GM19455 (cell line): ENCODE data around the gene BMPER.

Experiments
- ATAC-seq: cut with Tn5 transposase; IDR thresholded peaks from one replicate; pipeline ENCODE4 v1.9.1; 2021; ENCODE audit not compliant: unreplicated experiment

The BMPER gene

DNA sequence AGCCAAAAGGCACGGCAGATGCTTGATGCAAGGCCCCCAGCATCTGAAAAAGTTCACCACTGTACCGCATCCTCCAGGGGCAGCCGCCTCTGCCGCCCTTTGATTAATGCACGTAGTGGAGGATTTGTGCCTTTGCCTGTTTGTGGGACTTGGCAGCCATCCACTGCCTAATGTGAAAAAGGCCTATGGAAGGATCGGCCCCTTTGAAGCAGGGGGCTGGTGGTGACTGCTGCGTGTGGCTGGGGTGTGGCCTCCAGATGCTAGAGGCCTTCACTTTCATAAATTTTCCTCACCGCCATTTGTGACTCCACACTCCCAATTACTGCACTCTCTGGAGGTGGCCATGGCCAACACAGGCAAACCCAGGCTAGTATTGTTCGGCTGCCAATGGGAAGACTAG, 226.0 kb downstream of the BMPER start:
- no peak for ATAC-seq

GRCh38 chr7:34133356-34133982, 228.1 kb downstream of the BMPER start:
- ATAC-seq: no peak

- ATAC-seq: no peak
Observed at GRCh38 chr7:34133983-34134782, 228.8 kb downstream of the BMPER start.

- no peak for ATAC-seq
Observed at GRCh38 chr7:34135924-34136323, 230.6 kb downstream of the BMPER start.

DNA sequence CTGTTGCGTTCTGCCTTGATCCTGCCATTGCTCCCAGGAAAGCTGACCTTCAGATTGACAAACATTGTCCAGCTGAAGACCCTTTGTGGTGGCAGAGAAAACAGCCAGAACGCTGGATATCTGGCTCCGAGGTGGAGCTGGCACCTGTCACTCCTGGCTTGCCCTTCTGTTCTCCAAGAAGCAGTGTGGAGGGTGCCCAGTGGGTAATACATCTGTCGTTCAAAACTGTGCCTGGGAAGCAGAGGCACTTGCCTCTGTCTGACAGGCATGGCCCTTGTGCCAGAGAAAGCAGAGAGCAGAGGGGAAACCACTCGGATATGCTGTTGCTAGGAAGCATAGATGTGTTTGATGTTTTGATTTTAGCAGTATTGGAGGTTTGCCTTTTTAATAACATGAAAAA, 231.4 kb downstream of the BMPER start:
- ATAC-seq: no peak

DNA sequence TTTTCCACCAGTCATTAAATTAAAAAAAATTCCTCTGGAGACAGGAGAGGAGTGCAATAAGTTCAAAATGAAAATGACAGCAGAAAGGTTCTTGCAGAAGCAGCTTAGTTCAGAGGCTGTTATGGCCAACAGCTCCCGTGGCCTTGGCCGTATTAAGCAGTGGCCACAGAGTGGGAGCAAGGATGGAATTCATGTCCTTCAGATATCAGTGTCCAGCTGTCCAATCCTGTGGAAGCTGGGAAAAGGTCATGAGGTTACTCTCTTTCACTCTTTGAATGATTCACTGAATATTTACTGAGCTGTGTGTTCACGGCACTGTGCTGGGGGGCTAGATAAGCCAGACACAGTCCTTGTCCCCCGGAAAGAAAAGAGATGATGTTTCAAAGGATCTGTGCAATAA, 231.8 kb downstream of the BMPER start:
- no peak for ATAC-seq

GRCh38 chr7:34138483-34138882, 233.1 kb downstream of the BMPER start:
- no peak for ATAC-seq

GRCh38 chr7:34139086-34139485, 233.7 kb downstream of the BMPER start:
- no peak for ATAC-seq

GRCh38 chr7:34140066-34140465, 234.7 kb downstream of the BMPER start:
- ATAC-seq: no peak

GRCh38 chr7:34143402-34143801, 238.1 kb downstream of the BMPER start:
- ATAC-seq: no peak

GRCh38 chr7:34145603-34146002, 240.3 kb downstream of the BMPER start:
- ATAC-seq: no peak

DNA sequence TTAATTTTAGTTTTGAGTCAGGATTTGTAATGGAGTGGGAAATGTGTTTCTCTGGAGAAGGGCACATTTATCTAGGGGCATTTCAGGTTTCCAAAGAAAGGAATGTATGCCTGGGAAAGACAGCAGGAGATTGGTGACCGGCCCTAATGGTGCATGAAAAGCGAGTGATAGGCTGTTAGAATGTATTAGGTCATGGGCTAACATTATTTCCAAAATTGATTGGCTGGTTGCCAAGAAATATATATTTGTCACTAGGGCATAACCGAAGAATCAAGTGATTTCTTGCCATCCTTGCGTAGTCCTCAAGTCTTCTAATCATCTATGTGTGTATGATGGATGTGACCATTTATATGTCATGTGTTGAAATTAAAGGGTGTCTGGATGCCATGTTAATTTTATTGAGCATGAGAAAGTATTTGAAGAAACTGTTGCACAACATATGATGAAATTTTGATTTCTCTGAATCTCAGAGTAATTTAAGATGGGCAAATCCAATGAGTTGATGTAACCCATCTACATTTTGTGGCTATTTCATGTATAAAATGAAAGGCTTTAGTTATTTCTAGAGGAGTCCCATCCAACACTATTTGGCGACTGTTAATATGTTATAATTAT, 248.4 kb downstream of the BMPER start:
- ATAC-seq: no peak

GRCh38 chr7:34155220-34155908, 250.0 kb downstream of the BMPER start:
- no peak for ATAC-seq

- ATAC-seq: no peak
Observed at GRCh38 chr7:34156336-34156735, 251.0 kb downstream of the BMPER start.

DNA sequence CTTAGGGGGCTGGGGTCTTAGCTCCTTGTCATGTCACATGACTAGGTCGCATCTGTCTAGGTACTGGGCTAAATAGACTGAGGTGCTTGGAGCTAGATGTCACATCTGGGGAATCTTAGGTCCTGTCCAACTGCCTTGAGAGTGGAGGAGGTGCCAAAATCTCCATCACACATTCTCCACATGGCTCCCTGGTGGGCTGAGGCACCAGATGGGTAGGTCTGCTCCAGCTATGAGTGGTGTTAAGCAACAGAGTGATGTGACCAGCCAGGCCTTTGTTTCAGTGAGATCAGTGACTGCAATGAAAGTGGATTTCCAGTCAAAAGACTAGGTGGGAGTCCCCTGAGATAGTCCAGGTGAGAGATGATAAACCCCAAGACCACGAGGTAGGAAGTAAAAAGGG, 251.8 kb downstream of the BMPER start:
- ATAC-seq: no peak

- ATAC-seq: no peak
Observed at GRCh38 chr7:34158368-34159153, 253.2 kb downstream of the BMPER start.

DNA sequence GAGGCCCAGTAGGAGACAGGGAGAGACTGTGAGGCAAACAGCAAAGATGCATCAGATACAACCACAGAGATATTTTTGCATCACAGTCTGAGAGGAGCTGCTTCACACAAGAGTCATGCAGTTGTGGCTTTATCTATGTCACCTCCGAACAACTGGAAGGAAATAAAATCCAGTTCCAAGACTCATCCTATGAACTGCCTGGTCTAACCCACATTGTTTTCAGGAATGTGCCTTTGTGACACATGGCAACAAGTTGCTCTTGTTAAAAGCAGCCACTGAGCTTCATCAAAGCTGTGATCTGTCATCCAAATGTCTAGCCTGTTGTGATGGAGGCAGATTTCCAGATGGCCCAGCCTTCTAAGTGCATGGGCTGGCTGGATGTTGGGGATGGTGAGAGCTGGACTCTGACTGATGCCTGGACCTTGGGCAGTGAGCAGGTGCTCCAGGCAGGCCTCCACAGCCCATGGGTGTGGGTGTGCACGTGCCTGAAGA, 255.0 kb downstream of the BMPER start:
- ATAC-seq: no peak

DNA sequence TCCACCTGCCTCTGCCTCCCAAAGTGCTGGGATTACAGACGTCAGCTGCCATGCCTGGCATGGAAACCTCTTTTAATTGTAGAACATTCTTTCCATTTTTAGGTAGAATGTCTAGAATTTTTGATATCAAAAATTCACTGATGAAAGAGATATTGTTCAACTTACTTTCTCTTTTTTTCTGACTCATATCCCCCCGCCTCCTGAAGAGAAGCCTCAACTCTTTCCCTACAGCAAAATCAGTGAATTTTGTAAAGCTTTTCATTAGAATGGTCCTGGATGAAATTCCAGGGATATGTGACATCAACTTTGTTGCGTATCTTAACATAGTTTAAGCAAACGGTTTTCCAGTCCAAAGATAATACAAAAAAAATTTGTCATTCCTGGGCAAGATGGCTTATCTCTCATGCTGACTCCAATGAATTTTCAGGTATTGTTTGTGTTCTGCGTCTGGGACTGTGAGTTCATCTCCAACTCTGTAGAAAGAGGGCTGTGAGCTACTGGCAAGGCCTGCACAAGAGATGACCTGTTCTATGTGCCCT, 256.8 kb downstream of the BMPER start:
- ATAC-seq: no peak

DNA sequence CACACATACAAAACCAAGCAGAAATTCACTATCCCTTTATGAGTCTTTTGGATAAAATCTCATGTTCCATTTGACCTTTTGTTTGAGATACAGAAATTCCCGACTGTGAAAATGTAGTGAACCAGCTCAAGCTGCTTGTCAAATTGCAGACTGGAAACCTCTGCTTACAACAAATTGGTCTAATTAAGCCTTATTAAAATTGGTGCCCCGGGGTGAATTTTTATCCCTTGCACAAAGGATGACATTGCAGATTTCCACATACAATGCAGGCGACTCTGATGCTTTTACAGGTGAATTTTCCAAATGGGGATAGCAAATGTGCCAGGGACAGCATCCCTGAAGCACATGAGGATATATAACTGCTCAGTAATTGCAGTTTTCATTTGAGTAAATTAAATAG, 257.3 kb downstream of the BMPER start:
- no peak for ATAC-seq

DNA sequence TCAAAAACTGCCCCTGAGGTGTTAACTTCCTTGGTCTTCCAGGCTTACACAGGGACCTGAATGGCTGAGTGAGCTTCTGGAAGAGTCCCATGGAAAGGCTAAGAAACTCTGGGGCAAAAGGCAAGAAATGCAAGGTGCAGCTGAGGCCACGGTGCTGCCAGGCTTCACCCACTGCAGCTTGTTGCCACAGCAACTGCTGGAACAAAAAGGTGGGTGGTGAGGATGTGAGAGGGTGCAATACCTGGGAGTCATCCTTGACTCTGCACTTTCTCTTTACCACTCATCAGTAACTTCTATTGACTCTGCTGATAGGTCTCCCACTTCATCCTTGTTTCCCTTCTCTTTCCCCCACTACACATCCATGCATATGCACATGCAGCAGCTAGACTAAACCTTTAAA, 258.6 kb downstream of the BMPER start:
- no peak for ATAC-seq
